ENCODE data around the gene SLC22A25. TPM values are rescaled to one million over a fixed set of nuclear protein-coding genes. Genes with fewer than 3 reads are reported as not detected.

Gene SLC22A25
- total and polyA plus RNA-seq, 2 of the 13 experiments (the other 11 are each of a cell fraction or from before 2014, with no cell fraction given), result 0.18 to 0.42 TPM

GRCh38 chr11:63250162-63251050, 7.0 kb upstream of the SLC22A25 start (continued):
- peak; percentile 98 for TF ChIP-seq ZGPAT (CRISPR knock-in tag; IDR thresholded peaks at IDR 0.05)
- TF ChIP-seq ATF5 (CRISPR knock-in tag; IDR thresholded peaks at IDR 0.05; ENCODE audit: low read depth), result no peak
- TF ChIP-seq ZNF3 (CRISPR knock-in tag; IDR thresholded peaks at IDR 0.05), result no peak; the same call in 1 of the 2 replicates
- TF ChIP-seq ZNF205 (CRISPR knock-in tag; IDR thresholded peaks at IDR 0.05), result peak; percentile 74
- TF ChIP-seq, protein P1, sequence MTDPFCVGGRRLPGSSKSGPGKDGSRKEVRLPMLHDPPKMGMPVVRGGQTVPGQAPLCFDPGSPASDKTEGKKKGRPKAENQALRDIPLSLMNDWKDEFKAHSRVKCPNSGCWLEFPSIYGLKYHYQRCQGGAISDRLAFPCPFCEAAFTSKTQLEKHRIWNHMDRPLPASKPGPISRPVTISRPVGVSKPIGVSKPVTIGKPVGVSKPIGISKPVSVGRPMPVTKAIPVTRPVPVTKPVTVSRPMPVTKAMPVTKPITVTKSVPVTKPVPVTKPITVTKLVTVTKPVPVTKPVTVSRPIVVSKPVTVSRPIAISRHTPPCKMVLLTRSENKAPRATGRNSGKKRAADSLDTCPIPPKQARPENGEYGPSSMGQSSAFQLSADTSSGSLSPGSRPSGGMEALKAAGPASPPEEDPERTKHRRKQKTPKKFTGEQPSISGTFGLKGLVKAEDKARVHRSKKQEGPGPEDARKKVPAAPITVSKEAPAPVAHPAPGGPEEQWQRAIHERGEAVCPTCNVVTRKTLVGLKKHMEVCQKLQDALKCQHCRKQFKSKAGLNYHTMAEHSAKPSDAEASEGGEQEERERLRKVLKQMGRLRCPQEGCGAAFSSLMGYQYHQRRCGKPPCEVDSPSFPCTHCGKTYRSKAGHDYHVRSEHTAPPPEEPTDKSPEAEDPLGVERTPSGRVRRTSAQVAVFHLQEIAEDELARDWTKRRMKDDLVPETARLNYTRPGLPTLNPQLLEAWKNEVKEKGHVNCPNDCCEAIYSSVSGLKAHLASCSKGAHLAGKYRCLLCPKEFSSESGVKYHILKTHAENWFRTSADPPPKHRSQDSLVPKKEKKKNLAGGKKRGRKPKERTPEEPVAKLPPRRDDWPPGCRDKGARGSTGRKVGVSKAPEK (CRISPR knock-in tag; IDR thresholded peaks at IDR 0.05; ENCODE audit: borderline replicate concordance), result peak; percentile 60; the same call in 1 of the 2 replicates
- TF ChIP-seq PCBP2 (optimal IDR thresholded peaks at IDR 0.05; ENCODE audit: low read depth, low read length, poor library complexity, severe bottlenecking), result no peak
- no peak for TF ChIP-seq ZNF660 (CRISPR knock-in tag; IDR thresholded peaks at IDR 0.05; ENCODE audit: borderline replicate concordance, low read depth)
- no peak for TF ChIP-seq ZNF879 (CRISPR knock-in tag; IDR thresholded peaks at IDR 0.05)
- peak; percentile 78; the same call in 1 of the 2 replicates for TF ChIP-seq ZNF614 (CRISPR knock-in tag; IDR thresholded peaks at IDR 0.05; ENCODE audit: borderline replicate concordance)
- TF ChIP-seq ZBTB38 (CRISPR knock-in tag; IDR thresholded peaks at IDR 0.05), result no peak
- no peak for TF ChIP-seq ZNF605 (CRISPR knock-in tag; IDR thresholded peaks at IDR 0.05)
- no peak; the same call in 1 of the 2 replicates for TF ChIP-seq ARID4A (CRISPR knock-in tag; IDR thresholded peaks at IDR 0.05; ENCODE audit: borderline replicate concordance)
- TF ChIP-seq TCF7 (IDR thresholded peaks at IDR 0.05; ENCODE audit: low read depth), result peak; percentile 97
- TF ChIP-seq ZNF33B (CRISPR knock-in tag; IDR thresholded peaks at IDR 0.05), result no peak
- TF ChIP-seq, protein P2, sequence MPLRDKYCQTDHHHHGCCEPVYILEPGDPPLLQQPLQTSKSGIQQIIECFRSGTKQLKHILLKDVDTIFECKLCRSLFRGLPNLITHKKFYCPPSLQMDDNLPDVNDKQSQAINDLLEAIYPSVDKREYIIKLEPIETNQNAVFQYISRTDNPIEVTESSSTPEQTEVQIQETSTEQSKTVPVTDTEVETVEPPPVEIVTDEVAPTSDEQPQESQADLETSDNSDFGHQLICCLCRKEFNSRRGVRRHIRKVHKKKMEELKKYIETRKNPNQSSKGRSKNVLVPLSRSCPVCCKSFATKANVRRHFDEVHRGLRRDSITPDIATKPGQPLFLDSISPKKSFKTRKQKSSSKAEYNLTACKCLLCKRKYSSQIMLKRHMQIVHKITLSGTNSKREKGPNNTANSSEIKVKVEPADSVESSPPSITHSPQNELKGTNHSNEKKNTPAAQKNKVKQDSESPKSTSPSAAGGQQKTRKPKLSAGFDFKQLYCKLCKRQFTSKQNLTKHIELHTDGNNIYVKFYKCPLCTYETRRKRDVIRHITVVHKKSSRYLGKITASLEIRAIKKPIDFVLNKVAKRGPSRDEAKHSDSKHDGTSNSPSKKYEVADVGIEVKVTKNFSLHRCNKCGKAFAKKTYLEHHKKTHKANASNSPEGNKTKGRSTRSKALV (CRISPR knock-in tag; IDR thresholded peaks at IDR 0.05), result peak; percentile 71
- TF ChIP-seq JDP2 (CRISPR knock-in tag; IDR thresholded peaks at IDR 0.05; ENCODE audit: borderline replicate concordance), result no peak; the same call in 1 of the 2 replicates
- no peak for TF ChIP-seq RFX3 (CRISPR knock-in tag; IDR thresholded peaks at IDR 0.05)
- TF ChIP-seq CEBPG (CRISPR knock-in tag; IDR thresholded peaks at IDR 0.05), result peak; percentile 98

Measured in HepG2 (cell line).